ENCODE measurements around the gene CIAO3.
"Not testable (repeated sequence)": the region's sequence is repeated elsewhere in the genome, so short reads cannot be mapped to it uniquely, and the experiment has no call there.

The CIAO3 gene

GRCh38 chr16:760065-760464, 19.3 kb upstream of the CIAO3 start:
- no peak for DNase-seq (ENCODE audit: low read depth)

GRCh38 chr16:759110-759910, 18.5 kb upstream of the CIAO3 start:
- DNase-seq (ENCODE audit: low read depth) = no peak

- no peak for DNase-seq (ENCODE audit: low read depth)
These were observed 15.6 kb upstream of the CIAO3 start for GRCh38 chr16:756428-756827.

- DNase-seq (ENCODE audit: low read depth) = no peak
These were observed 13.9 kb upstream of the CIAO3 start for GRCh38 chr16:754656-755055.

- DNase-seq (ENCODE audit: low read depth) = not testable (repeated sequence)
These were observed 13.4 kb upstream of the CIAO3 start for GRCh38 chr16:754121-754607.

- DNase-seq (ENCODE audit: low read depth) = no peak
These were observed 11.2 kb upstream of the CIAO3 start for GRCh38 chr16:752007-752312.

- DNase-seq (ENCODE audit: low read depth) = no peak
These were observed 10.6 kb upstream of the CIAO3 start for GRCh38 chr16:751152-752006.

- no peak for DNase-seq (ENCODE audit: low read depth)
These were observed 9.7 kb upstream of the CIAO3 start for GRCh38 chr16:750485-750884.

GRCh38 chr16:749010-749409, 8.2 kb upstream of the CIAO3 start:
- DNase-seq (ENCODE audit: low read depth) = no peak

GRCh38 chr16:747978-748746, 7.4 kb upstream of the CIAO3 start:
- DNase-seq (ENCODE audit: low read depth) = no peak

- no peak for DNase-seq (ENCODE audit: low read depth)
These were observed 5.8 kb upstream of the CIAO3 start for GRCh38 chr16:746637-747036.

- no peak for DNase-seq (ENCODE audit: low read depth)
These were observed 4.9 kb upstream of the CIAO3 start for GRCh38 chr16:745739-746138.

- no peak for DNase-seq (ENCODE audit: low read depth)
These were observed 3.1 kb upstream of the CIAO3 start for GRCh38 chr16:743794-744500.

- not testable (repeated sequence) for DNase-seq (ENCODE audit: low read depth)
These were observed 2.1 kb upstream of the CIAO3 start for GRCh38 chr16:742894-743293.

- DNase-seq (ENCODE audit: low read depth) = no peak
These were observed 1.3 kb upstream of the CIAO3 start for GRCh38 chr16:741986-742629.

GRCh38 chr16:740459-740763, 386 bp downstream of the CIAO3 start:
- DNase-seq (ENCODE audit: low read depth) = no peak

- DNase-seq (ENCODE audit: low read depth) = no peak
These were observed 988 bp downstream of the CIAO3 start for GRCh38 chr16:739560-740458.

- DNase-seq (ENCODE audit: low read depth) = no peak
These were observed 3.8 kb downstream of the CIAO3 start for GRCh38 chr16:736936-737481.

- DNase-seq (ENCODE audit: low read depth) = no peak
These were observed 4.8 kb downstream of the CIAO3 start for GRCh38 chr16:735982-736453.
